ENCODE data around the gene ETV7.

Gene ETV7

DNA sequence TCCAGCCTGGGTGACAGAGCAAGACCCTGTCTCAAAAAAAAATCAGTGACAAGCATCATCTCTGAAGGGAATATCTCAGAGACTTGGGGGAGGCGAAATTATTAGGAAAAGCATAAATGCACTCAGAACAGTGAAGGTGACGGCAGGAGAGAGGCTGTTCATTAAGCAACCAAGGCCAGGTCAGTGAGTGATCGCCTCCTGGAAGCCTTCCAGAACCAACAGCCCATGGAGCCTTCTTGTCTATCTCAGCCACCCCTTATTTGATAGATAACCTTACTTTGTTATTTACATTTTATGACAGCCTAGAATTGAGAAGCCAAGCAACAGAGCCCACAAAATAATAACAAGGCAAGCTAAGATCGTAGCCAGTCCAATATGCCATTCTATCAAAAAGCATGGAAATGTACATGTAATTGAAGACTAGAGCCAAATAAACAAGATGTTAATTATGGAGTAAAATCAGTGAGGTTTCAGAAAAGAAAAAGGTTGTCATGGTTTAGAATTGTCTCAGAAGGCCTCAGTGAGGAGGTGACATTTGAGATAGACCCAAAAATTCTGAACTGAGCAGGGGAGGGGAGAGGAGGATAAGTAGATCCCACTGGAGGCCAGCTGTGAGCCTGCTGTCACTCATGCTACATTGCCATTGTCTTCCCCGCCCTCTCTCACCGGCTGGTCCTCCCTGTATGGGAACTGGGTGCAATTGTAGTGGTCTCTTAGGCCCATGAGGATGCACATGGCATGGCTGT is 68.6 kb downstream of the ETV7 start:
- FAIRE-seq, result no peak

DNA sequence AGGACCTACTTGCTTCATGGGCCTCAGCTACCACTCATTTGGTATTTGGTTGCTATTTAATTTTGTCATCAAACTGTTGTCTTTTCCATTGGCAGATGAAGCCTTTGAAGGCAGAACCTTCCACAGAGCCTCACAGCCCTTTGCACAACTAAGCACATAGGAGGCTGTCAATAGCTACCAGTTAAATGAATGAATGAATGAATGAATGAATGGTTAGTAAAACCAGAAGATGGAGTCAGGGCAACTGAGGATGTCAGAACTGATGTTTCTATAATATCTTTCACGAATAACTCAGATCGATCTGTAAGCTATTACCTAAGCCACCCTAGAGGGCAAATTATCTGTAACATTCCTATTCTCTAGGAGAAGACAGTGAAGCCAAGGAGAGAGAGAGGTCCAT is 69.8 kb downstream of the ETV7 start:
- FAIRE-seq, result no peak
